Choroid plexus epithelial cell (primary cell): ENCODE measurements around the gene RAPGEF3.

Source experiments
- DNase-seq: peaks from one replicate; pipeline ENCODE4 v3.0.0-alpha.2; 2010; ENCODE audit warnings: low read depth
- H3K4me3 ChIP-seq: 2 replicates; pipeline ENCODE4 v1.5.1; 2011; ENCODE audit warnings: low read depth, mild to moderate bottlenecking, control low read depth, low read length, moderate library complexity
- TF ChIP-seq, protein P1 (sequence below): conservative IDR thresholded peaks from 2 replicates; pipeline ENCODE4 v1.5.1; 2011; ENCODE audit warnings: low read depth, mild to moderate bottlenecking, control low read depth, inconsistent platforms, low read length, moderate library complexity

RAPGEF3 gene

GRCh38 chr12:47754881-47755280 lies 3.8 kb downstream of the RAPGEF3 start:
- DNase-seq: no peak
- TF ChIP-seq, protein P1, sequence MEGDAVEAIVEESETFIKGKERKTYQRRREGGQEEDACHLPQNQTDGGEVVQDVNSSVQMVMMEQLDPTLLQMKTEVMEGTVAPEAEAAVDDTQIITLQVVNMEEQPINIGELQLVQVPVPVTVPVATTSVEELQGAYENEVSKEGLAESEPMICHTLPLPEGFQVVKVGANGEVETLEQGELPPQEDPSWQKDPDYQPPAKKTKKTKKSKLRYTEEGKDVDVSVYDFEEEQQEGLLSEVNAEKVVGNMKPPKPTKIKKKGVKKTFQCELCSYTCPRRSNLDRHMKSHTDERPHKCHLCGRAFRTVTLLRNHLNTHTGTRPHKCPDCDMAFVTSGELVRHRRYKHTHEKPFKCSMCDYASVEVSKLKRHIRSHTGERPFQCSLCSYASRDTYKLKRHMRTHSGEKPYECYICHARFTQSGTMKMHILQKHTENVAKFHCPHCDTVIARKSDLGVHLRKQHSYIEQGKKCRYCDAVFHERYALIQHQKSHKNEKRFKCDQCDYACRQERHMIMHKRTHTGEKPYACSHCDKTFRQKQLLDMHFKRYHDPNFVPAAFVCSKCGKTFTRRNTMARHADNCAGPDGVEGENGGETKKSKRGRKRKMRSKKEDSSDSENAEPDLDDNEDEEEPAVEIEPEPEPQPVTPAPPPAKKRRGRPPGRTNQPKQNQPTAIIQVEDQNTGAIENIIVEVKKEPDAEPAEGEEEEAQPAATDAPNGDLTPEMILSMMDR: no peak
- no peak overlapping the region for H3K4me3 ChIP-seq

DNA sequence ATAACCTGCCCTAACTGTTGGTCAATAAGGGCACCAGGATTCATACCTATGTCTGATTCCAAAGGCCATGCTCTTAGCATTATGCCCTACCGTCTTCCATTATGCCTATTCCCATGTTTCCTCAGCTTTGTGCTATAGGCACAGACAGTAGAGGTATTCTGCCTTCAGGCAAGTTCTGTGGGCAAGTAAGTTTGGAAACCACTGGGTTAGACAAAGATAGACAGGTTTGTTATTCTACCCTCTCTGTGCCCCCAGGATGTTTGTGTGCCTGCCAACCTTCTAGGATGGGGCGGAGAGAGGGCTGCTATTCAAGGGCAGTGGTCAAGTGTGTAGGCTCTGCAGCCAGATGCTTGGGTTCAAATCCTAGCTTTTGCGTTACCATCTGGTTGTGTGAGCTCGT lies 4.6 kb downstream of the RAPGEF3 start:
- TF ChIP-seq, protein P1: no peak
- H3K4me3 ChIP-seq: no peak overlapping the region
- DNase-seq: no peak

DNA sequence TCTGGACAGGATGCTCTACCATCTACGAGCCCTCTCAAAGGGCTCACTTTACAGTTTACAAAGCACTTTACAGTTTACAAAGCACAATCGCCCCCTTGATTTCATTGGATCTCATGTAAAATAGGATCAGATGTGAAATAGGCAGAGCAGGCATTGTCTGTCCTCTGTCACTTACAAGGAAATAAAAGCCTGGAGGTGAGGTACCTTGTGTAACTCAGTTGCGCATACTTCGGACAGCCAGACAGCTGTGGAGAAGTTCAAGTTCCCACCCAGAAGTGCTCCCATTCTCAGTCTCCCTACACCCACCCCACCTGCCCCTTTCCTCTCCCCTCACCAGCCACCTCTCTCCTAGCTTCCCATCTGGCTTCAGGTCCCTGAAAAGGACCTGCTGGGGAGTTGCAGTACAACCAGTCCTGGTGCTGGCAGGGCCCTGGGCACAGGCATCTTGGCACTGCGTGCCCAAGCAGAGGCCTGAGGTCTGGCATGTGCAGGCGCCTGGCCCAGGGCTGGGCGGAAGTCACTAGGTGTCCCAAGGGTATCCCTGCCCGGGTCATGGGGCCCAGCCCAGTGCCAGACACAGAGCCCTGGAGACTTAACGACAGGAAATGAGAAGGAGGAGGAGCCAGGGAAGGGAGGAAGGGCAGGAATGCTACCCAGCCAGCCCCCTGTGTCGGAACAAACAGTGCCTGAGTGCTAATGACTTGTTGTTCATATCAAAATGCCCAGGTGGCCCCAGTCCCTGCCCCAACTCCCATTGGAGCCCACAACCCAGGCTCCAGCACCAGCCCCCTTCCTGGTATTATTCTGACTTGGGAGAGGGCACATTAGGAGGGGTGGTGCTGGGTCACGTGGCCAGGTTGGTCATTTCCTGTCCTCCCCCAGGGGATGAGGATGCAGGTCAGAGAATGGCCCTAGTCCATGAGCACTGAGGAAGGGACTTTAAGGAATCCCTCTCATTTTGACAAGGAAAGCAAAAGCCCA lies 5.4 kb downstream of the RAPGEF3 start:
- no peak for DNase-seq
- TF ChIP-seq, protein P1: no peak
- no peak overlapping the region for H3K4me3 ChIP-seq

DNA sequence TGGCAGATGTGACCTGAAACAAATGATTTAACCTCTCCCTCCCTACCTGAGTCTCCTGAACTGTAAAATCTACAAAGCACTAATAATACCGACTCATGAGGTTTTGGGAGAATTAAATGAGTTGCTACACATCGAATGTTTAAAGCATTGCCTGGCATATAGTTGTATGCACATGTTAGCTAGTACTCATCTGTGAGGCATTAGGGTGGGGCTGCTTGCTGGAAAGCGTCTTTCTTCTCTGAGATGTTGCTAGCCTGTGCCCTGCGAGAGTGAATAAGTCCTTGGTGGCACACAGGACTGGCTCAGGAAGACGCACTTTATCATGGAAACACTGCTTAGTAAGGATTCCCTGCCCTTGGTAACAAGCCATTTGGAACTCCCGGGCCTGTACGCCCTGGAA lies 6.1 kb downstream of the RAPGEF3 start:
- no peak overlapping the region for H3K4me3 ChIP-seq
- TF ChIP-seq, protein P1: no peak
- no peak for DNase-seq

DNA sequence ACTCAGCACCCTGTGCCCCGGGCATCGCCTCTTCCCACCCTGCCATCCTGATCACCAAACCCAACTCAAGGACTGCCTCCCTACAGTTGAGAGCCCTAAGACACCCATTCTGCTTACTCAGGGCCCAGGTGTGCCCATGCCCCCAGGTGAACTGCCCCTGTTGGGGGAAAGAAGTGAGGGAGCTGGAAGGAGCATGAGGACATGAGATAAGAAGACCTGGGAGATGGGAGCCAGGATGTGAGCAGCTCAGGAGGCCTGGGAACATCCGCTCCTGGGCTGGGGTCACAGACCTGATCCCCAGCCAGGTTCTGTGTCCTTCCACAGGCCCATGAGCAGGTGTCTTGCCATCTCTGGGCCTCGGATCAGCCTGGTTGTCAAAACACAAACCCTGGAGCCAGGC lies 6.6 kb downstream of the RAPGEF3 start:
- H3K4me3 ChIP-seq: no peak overlapping the region
- TF ChIP-seq, protein P1: no peak
- no peak for DNase-seq

DNA sequence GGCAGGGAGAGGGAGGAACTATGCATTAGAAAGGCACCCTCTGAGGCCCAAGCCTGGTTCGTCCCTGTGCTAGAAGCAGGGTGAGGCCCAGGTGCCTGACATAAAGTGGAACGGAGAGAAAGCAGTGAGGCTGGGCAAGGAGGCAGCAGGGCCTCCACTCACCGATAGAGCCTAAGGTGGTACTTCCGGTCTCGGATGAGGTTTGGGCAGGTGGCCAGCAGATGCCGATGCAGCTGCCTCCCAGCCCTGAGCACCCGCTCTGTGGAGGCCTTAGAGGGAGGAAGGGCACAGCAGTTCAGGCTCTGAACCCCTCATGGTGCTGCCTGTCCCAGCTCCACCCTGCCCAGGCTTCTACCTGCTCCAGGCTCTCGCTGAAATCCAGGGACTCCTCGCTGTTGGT lies 7.1 kb downstream of the RAPGEF3 start:
- H3K4me3 ChIP-seq: no peak overlapping the region

More for the DNA sequence above, 7.1 kb downstream of the RAPGEF3 start:
- TF ChIP-seq, protein P1: no peak
- no peak for DNase-seq
